Measurements from ENCODE around the gene ATP5MG.

GRCh38 chr11:118434553-118435289, 33.3 kb downstream of the ATP5MG start:
- TF ChIP-seq POLR2AphosphoS5 (IDR thresholded peaks at IDR 0.05; ENCODE audit: borderline replicate concordance, low read depth, low read length) (no peak; the same call in 1 of the 2 replicates), EZH2 (IDR thresholded peaks at IDR 0.05) (no peak)
